Thoracic aorta endothelial cell (primary cell): Measurements from ENCODE around the gene LMAN2L. TPM values are rescaled to one million over a fixed set of nuclear protein-coding genes. Genes with fewer than 3 reads are reported as not detected.

ENCODE experiments used
- total RNA-seq: library from RNA; depleted of rRNA; stranded (reverse); fragments of >200 nt; gene quantifications from 2 replicates; pipeline ENCODE4 v1.2.3, GENCODE V29; 2012

LMAN2L gene
- total RNA-seq, result 14.4 and 16.6 TPM in 2 replicates

DNA sequence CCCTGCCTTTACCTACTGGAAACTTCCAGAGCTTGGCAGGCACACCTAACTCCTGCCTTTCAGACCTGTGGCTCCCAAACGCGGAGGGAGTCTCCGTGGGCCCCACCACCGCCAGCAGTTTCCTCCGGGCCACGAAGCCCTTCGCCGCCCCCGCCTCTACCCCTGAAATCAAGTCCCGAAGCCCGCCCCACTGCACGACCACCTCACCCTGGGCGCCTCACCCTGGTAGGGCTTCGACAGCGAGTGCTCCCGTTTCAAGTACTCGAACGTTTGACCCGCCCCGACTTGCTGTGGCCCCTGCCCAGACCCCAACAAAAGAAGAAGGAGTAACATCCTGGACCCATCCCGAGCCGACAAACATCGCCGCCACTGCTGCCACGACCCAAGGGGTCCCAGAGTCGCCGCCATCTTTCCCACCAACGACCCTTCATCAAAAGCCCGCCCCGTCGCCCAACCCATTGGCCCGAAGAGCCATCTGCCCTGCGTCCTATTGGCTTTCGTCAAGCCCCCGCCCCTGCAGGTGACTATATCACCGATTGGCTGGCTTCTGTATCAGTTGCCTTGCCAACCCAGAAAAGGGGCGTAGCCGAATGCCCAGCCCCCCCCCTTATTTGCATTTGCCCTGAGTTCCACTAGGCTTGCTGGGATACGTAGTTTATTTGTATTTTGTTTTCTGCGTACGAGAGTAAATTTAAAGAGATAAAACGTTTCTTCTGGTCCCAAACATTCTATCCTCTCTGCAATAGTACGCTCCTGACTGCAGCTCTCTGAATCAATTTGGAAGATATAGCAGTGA is at the start of gene LMAN2L:
LMAN2L (minus strand) TSS at position 432 of the 796 bp plus-strand sequence; CDS start at position 408, 24 bp downstream.

GRCh38 chr2:96760036-96760985 is 20.4 kb upstream of the LMAN2L start, which contains the start of gene CNNM4:
CNNM4 (plus strand) TSS chr2:96760902; CDS start chr2:96761000, 98 bp downstream.

Other genes with a start within 250 kb of the LMAN2L start
- gene NEURL3, start 234.7 kb downstream of the LMAN2L start, total RNA-seq, result not detected in 2 replicates
- gene ARID5A, start 203.3 kb downstream of the LMAN2L start, total RNA-seq, result 8.9 and 19.1 TPM in 2 replicates
- 30.3 and 43.1 TPM in 2 replicates for gene KANSL3, start 101.8 kb downstream of the LMAN2L start, total RNA-seq
- under 0.01 and 0.07 TPM in 2 replicates for gene FER1L5, start 97.3 kb downstream of the LMAN2L start, total RNA-seq
- 4.0 and 6.1 TPM in 2 replicates for gene CNNM4, start 20.8 kb upstream of the LMAN2L start, total RNA-seq
- 9.2 and 9.6 TPM in 2 replicates for gene CNNM3, start 76.2 kb upstream of the LMAN2L start, total RNA-seq
- gene ANKRD23, start 104.0 kb upstream of the LMAN2L start, total RNA-seq, result 1.5 and 1.7 TPM in 2 replicates
- gene ANKRD39, start 118.0 kb upstream of the LMAN2L start, total RNA-seq, result 6.8 and 9.1 TPM in 2 replicates
- gene SEMA4C, start 130.0 kb upstream of the LMAN2L start, total RNA-seq, result 13.8 and 18.4 TPM in 2 replicates
- not detected in 2 replicates for gene FAM178B, start 246.5 kb upstream of the LMAN2L start, total RNA-seq